GM21576 (cell line): ENCODE data around the gene CEBPG.

Experiments used
- ATAC-seq: cut with Tn5 transposase; IDR thresholded peaks from one replicate; pipeline ENCODE4 v1.9.1; 2021; ENCODE audit warnings: mild to moderate bottlenecking, moderate library complexity; ENCODE audit not compliant: unreplicated experiment

Gene CEBPG

DNA sequence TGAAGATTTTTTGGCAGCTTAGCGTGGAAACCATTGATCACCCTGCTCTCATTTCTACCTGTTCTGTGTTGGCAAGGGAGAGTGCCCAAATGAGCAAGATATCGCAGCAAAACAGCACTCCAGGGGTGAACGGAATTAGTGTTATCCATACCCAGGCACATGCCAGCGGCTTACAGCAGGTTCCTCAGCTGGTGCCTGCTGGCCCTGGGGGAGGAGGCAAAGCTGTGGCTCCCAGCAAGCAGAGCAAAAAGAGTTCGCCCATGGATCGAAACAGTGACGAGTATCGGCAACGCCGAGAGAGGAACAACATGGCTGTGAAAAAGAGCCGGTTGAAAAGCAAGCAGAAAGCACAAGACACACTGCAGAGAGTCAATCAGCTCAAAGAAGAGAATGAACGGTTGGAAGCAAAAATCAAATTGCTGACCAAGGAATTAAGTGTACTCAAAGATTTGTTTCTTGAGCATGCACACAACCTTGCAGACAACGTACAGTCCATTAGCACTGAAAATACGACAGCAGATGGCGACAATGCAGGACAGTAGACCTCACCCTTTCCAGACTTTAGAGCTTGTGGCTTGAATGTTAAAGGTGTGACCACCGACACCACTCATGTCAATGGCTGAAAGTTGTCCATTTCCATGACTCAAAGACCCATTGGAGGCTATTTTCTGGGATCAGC is 5.8 kb downstream of the CEBPG start:
- no peak for ATAC-seq

DNA sequence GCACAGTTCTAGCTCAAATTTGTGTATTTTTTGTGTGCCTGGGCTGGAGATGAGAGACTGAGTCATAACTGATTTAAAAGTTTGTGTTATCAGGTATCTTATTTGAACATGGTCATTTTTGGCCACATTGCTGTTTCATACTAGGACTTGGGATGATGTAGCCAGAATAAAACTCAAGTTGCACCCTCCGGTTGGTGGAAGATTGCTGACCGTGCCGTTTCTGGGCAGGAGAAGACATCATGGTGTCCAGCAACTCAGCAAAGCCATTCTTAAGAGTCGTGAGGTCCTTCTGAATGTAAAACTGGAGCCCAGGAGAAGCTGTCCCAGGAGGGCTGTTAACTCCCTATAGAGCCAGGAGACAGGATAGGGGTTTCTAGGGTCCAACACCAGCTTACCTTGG is 7.6 kb downstream of the CEBPG start:
- no peak for ATAC-seq

DNA sequence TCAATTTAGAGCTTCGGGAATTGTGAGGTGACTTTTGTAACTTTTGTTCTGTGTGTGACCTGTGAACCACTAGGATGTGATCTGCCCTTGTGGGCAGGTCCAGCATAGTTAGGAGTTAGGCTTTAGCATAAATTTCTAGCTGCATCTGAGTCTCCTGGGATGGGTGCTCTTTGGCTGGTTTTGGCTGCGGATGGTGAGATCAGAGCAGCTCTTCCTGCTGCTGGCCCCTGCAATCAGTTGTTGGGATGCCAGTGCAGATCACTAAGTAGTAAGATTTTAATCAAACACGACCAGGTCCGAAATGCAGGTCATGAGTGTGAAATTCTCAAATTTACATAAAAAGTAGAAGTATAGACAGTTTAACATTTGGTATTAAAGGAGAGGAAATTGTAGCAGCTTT is 8.5 kb downstream of the CEBPG start:
- ATAC-seq, result no peak

DNA sequence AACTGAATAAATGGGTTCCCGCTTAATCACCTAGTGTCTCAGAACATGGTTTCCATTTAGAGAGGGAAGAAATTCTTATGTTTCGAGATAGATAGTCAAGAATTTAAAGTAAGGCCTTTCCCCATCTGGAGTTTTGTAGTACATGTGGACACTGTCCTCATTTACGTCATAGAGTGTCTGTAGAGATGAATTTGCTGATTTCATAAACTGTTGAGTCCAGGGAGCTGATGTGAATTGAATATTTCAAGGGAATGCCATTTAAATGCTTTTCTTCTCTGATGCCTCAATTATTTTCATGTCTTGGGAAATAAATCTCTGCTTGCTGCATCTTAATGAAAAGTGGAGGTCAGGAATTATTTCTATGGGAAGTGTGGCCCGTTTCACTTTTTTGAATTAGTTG is 9.5 kb downstream of the CEBPG start:
- ATAC-seq, result no peak

- no peak for ATAC-seq
Observed at GRCh38 chr19:33383720-33384292, 10.3 kb downstream of the CEBPG start.

DNA sequence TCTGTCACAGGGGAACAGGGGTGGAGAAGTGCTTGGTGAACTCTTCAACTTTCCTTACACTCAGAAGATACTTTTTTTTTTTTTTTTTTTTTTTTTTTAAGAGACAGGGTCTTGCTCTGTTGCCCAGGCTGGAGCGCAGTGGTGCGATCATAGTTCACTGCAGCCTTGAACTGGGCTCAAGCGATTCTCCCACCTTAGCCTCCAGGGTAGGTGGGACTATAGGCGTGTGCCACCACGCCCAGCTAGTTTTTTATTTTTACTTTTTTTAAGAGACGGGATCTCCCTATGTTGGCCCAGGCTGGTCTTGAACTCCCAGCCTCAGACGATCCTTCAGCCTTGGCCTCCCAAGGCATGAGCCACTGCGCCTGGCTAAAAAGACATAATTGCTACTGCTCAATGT is 11.5 kb downstream of the CEBPG start:
- no peak for ATAC-seq

GRCh38 chr19:33385956-33386355 is 12.4 kb downstream of the CEBPG start:
- ATAC-seq, result no peak

- ATAC-seq, result no peak
Observed at GRCh38 chr19:33386361-33386858, 12.9 kb downstream of the CEBPG start.

GRCh38 chr19:33387351-33388230 is 14.1 kb downstream of the CEBPG start:
- ATAC-seq, result no peak

- no peak for ATAC-seq
Observed at GRCh38 chr19:33388231-33388724, 14.8 kb downstream of the CEBPG start.

DNA sequence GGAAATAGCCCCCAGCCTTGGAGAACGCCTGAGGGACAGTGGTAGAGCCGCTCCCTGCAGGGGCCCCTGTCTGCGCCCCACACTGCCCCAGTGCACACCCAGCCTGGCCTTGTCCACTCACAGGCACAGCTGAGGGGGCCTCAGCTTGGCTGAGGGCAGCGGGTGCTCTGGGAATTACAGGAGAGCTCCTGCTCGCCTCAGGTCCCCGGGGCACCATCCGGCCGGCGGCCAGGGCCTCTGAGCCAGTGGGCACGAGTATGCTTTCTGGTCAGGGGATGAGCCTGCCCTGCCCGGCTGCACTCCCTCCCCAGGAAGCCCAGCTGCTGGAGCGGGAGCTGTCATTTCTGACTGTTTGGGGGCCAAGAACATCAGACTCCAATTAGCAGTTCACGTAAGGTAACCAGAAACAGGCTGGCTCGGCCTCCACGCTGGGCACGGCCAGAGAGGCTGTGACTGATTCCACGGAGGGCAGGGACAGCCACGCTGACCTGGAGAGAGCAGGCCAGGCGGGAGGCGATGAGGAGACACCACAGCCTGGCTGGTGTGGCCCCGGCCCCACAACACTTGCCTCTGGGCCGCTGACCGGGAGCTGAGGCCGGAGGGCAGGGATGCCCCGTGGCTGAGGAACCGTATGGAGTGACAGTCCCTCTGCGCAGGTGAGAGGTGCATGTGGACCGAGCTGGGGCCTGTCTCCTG is 15.4 kb downstream of the CEBPG start:
- no peak for ATAC-seq

DNA sequence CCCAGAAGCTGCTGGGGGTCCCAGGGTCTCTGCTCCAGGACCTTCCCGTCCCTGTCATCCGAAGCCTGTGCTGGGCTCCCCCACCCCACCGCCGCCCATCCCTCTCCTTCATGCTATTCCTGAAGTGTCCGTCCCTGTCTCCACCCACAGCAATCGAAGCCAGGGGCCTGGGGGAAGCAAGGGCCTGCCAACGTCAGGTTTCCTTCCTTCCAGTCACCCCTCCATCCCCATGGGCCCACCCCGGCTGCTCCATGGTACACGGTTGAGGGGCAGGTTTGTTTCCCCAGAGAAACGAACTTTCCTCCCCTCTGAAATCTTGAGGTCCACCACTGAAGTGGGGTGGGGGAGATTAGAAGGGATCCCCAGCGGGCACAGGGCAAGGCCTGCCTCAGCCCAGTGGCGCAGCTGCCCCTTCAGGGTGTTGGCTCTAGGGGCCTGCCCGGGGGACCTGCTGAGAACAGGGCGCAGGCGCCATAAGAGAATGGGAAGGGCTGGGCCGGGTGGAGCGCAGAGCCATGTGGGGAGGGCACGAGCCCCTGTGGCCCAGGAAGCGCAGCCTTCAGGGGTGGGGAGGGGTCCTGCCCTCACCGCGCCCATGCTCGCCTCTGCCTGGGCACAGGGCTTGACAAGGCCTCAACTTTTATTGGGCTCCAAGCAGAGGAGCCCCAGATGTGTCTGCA is 16.1 kb downstream of the CEBPG start:
- no peak for ATAC-seq

- no peak for ATAC-seq
Observed at GRCh38 chr19:33390101-33390907, 16.8 kb downstream of the CEBPG start.

DNA sequence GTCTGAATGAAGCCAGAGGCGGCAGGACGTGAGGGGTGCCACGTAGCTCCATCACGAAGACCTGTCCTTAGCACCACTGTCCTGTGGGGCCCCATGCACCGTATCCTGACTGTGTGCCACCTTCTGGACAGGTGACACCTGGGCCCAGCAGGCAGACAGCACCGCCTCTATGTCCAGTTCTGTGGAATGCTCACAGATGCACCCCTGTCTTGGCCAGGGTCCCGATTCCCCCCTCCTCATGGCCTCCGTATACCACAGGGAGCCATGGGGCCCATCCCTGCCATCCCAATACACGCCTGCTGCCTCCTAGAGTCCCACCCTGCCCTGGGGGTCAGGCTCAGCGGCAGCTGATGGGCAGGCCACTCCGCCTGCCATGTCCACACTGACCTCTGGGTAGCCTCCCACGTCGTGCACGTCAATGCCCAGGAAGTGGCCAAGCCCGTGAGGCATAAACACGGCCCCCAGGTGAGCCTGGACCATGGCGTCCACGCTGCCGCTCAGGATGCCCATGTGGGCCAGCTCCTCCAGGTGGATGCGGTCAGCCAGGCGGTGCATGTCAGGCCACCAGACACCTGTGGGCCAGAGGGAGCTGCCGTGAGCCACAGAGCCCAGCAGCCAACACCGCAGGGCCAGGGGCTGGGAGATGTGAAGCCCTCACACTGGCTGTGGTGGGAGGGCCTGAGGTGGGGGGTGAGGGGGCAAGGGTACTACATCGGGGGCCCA is 17.6 kb downstream of the CEBPG start:
- no peak for ATAC-seq

DNA sequence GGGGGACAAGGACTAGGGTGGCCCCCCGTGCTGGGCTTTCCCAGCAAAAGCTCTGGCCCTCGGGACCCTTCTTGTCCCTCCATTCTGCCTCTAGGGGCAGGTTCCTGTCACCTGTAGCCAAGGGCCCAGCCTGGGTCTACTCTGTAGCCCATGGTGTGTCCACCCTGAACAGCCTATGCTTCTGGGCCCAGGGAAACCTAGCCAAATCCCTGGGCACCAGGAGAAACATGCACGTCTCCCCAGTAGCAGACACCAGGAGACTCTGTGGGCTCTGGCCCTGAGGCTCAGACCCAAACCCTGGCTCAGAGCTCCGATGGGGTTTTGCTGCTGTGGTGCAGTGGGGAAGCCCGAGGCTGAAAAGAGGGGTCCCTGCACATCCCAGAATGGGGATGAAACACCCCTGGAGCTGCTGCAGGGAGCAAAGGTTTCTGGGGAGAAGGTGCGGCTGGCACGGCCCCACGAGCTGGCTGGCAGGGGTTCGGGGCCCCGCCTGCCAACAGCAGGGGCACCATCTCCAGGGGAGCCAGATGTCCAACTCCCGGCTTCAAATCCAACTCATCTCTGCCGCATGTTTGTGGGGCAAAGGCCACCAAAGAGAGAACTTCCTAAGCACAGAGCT is 18.2 kb downstream of the CEBPG start:
- ATAC-seq, result no peak

GRCh38 chr19:33392341-33393285 is 19.1 kb downstream of the CEBPG start:
- ATAC-seq, result no peak

GRCh38 chr19:33393286-33394005 is 19.9 kb downstream of the CEBPG start:
- ATAC-seq, result no peak
